ENCODE results near the gene JPT2. TPM values are rescaled to one million over a fixed set of nuclear protein-coding genes. Genes with fewer than 3 reads are reported as not detected.
"Not testable (repeated sequence)": the region's sequence is repeated elsewhere in the genome, so short reads cannot be mapped to it uniquely, and the experiment has no call there.

Gene JPT2
- total RNA-seq, 1 donor from 2014 or later, result 98.0 TPM

GRCh38 chr16:1688807-1689560 lies 10.9 kb downstream of the JPT2 start:
- intact Hi-C loops (cut with micrococcal nuclease), result no loop called here
- no peak overlapping the region for H3K27ac Mint-ChIP-seq
- no peaks in the 10 kb centered on the region for H3K4me1 Mint-ChIP-seq (ENCODE audit: low read depth)
- H3K4me3 Mint-ChIP-seq (ENCODE audit: low read depth), result no peak overlapping the region
- H3K27me3 Mint-ChIP-seq (ENCODE audit: low read depth), result no peaks in the 10 kb centered on the region
- no peaks in the 10 kb centered on the region for H3K9me3 Mint-ChIP-seq
- no peak for DNase-seq (ENCODE audit: low spot score)
- peaks cover 77% of the 10 kb centered on the region for H3K36me3 Mint-ChIP-seq (ENCODE audit: low read depth)

- no peaks in the 10 kb centered on the region for H3K9me3 Mint-ChIP-seq
- no peak overlapping the region for H3K4me3 Mint-ChIP-seq (ENCODE audit: low read depth)
- intact Hi-C loops (cut with micrococcal nuclease), result no loop called here
Observed at GRCh38 chr16:1689853-1690252, 11.8 kb downstream of the JPT2 start.

GRCh38 chr16:1690810-1691209 lies 12.7 kb downstream of the JPT2 start:
- no peak overlapping the region for H3K27ac Mint-ChIP-seq
- peaks cover 78% of the 10 kb centered on the region for H3K36me3 Mint-ChIP-seq (ENCODE audit: low read depth)
- no peak overlapping the region for H3K4me3 Mint-ChIP-seq (ENCODE audit: low read depth)
- H3K9me3 Mint-ChIP-seq, result no peaks in the 10 kb centered on the region
- H3K4me1 Mint-ChIP-seq (ENCODE audit: low read depth), result no peaks in the 10 kb centered on the region
- no peaks in the 10 kb centered on the region for H3K27me3 Mint-ChIP-seq (ENCODE audit: low read depth)
- intact Hi-C loops (cut with micrococcal nuclease), result no loop called here
- DNase-seq (ENCODE audit: low spot score), result no peak

More at GRCh38 chr16:1689853-1690252, 11.8 kb downstream of the JPT2 start:
- Mint-ChIP-seq H3K4me1 (ENCODE audit: low read depth) (no peaks in the 10 kb centered on the region), H3K27me3 (ENCODE audit: low read depth) (no peaks in the 10 kb centered on the region), H3K36me3 (ENCODE audit: low read depth) (peaks cover 77% of the 10 kb centered on the region), H3K27ac (no peak overlapping the region)
- DNase-seq (ENCODE audit: low spot score), result no peak

GRCh38 chr16:1691276-1691675 lies 13.2 kb downstream of the JPT2 start:
- no peak for DNase-seq (ENCODE audit: low spot score)
- no peaks in the 10 kb centered on the region for H3K4me1 Mint-ChIP-seq (ENCODE audit: low read depth)
- no peaks in the 10 kb centered on the region for H3K9me3 Mint-ChIP-seq
- H3K36me3 Mint-ChIP-seq (ENCODE audit: low read depth), result peaks cover 78% of the 10 kb centered on the region
- no peaks in the 10 kb centered on the region for H3K27me3 Mint-ChIP-seq (ENCODE audit: low read depth)
- H3K27ac Mint-ChIP-seq, result no peak overlapping the region
- H3K4me3 Mint-ChIP-seq (ENCODE audit: low read depth), result no peak overlapping the region
- intact Hi-C loops (cut with micrococcal nuclease), result no loop called here

GRCh38 chr16:1691956-1692355 lies 13.9 kb downstream of the JPT2 start:
- DNase-seq (ENCODE audit: low spot score), result no peak
- Mint-ChIP-seq H3K27me3 (ENCODE audit: low read depth) (no peaks in the 10 kb centered on the region), H3K36me3 (ENCODE audit: low read depth) (peaks cover 81% of the 10 kb centered on the region), H3K4me3 (ENCODE audit: low read depth) (no peak overlapping the region), H3K9me3 (no peaks in the 10 kb centered on the region), H3K4me1 (ENCODE audit: low read depth) (no peaks in the 10 kb centered on the region), H3K27ac (no peak overlapping the region)
- intact Hi-C loops (cut with micrococcal nuclease), result no loop called here

- no peak overlapping the region for H3K4me3 Mint-ChIP-seq (ENCODE audit: low read depth)
- peaks cover 2% of the 10 kb centered on the region for H3K4me1 Mint-ChIP-seq (ENCODE audit: low read depth)
- no peak for DNase-seq (ENCODE audit: low spot score)
- H3K9me3 Mint-ChIP-seq, result no peaks in the 10 kb centered on the region
- intact Hi-C loops (cut with micrococcal nuclease), result no loop called here
- H3K27ac Mint-ChIP-seq, result no peak overlapping the region
- H3K27me3 Mint-ChIP-seq (ENCODE audit: low read depth), result no peaks in the 10 kb centered on the region
- peaks cover 80% of the 10 kb centered on the region for H3K36me3 Mint-ChIP-seq (ENCODE audit: low read depth)
Observed at GRCh38 chr16:1696863-1697262, 18.8 kb downstream of the JPT2 start.

- Mint-ChIP-seq H3K4me1 (ENCODE audit: low read depth) (peaks cover 2% of the 10 kb centered on the region), H3K27ac (no peak overlapping the region), H3K27me3 (ENCODE audit: low read depth) (no peaks in the 10 kb centered on the region), H3K4me3 (ENCODE audit: low read depth) (no peak overlapping the region), H3K36me3 (ENCODE audit: low read depth) (peaks cover 80% of the 10 kb centered on the region), H3K9me3 (no peaks in the 10 kb centered on the region)
- no peak for DNase-seq (ENCODE audit: low spot score)
- intact Hi-C loops (cut with micrococcal nuclease), result no loop called here
Observed at GRCh38 chr16:1698680-1699079, 20.6 kb downstream of the JPT2 start.

GRCh38 chr16:1700246-1700645 lies 22.2 kb downstream of the JPT2 start:
- Mint-ChIP-seq H3K4me3 (ENCODE audit: low read depth) (no peak overlapping the region), H3K4me1 (ENCODE audit: low read depth) (peaks cover 4% of the 10 kb centered on the region), H3K27me3 (ENCODE audit: low read depth) (no peaks in the 10 kb centered on the region), H3K36me3 (ENCODE audit: low read depth) (peaks cover 71% of the 10 kb centered on the region), H3K27ac (no peak overlapping the region), H3K9me3 (no peaks in the 10 kb centered on the region)
- no peak for DNase-seq (ENCODE audit: low spot score)
- intact Hi-C loops (cut with micrococcal nuclease), result loop anchor here (10.0 kb wide), 1 partner anchor 165 kb away; the partner anchor contains the start of gene TMEM204

- DNase-seq (ENCODE audit: low spot score), result no peak
- Mint-ChIP-seq H3K4me3 (ENCODE audit: low read depth) (no peak overlapping the region), H3K27ac (no peak overlapping the region), H3K27me3 (ENCODE audit: low read depth) (no peaks in the 10 kb centered on the region), H3K4me1 (ENCODE audit: low read depth) (peaks cover 8% of the 10 kb centered on the region), H3K36me3 (ENCODE audit: low read depth) (peaks cover 63% of the 10 kb centered on the region), H3K9me3 (no peaks in the 10 kb centered on the region)
- intact Hi-C loops (cut with micrococcal nuclease), result loop anchor here (10.0 kb wide), 1 partner anchor 167 kb away; the partner anchor contains the start of gene TMEM204
Observed at GRCh38 chr16:1701216-1701878, 23.3 kb downstream of the JPT2 start.

GRCh38 chr16:1705324-1705687 lies 27.2 kb downstream of the JPT2 start:
- peaks cover 17% of the 10 kb centered on the region for H3K4me1 Mint-ChIP-seq (ENCODE audit: low read depth)
- H3K9me3 Mint-ChIP-seq; DNase-seq (ENCODE audit: low spot score); H3K27me3 Mint-ChIP-seq (ENCODE audit: low read depth): not testable (repeated sequence)
- peak overlapping the region; percentile 96 for H3K4me3 Mint-ChIP-seq (ENCODE audit: low read depth)
- H3K36me3 Mint-ChIP-seq (ENCODE audit: low read depth), result peaks cover 39% of the 10 kb centered on the region
- intact Hi-C loops (cut with micrococcal nuclease), result loop anchor here (5.0 to 10.0 kb wide), 3 partner anchors 77 to 171 kb away; partner anchors contain the start of genes CRAMP1, IFT140, NUBP2 and SPSB3
- H3K27ac Mint-ChIP-seq, result peak overlapping the region; percentile 98

- Mint-ChIP-seq H3K27ac (peak within 1 kb of the TSS; percentile 98), H3K9me3 (no peaks in the 10 kb centered on the region), H3K36me3 (ENCODE audit: low read depth) (peaks cover 36% of the 10 kb centered on the region), H3K27me3 (ENCODE audit: low read depth) (no peaks in the 10 kb centered on the region), H3K4me1 (ENCODE audit: low read depth) (peaks cover 17% of the 10 kb centered on the region), H3K4me3 (ENCODE audit: low read depth) (peak within 1 kb of the TSS; percentile 96)
- intact Hi-C loops (cut with micrococcal nuclease), result loop anchor here (1.0 to 10.0 kb wide), 4 partner anchors 28 to 171 kb away; partner anchors contain the start of genes CRAMP1, IFT140, JPT2 and NUBP2
- peak; percentile 94 for DNase-seq (ENCODE audit: low spot score)
Observed at GRCh38 chr16:1705688-1706385, 27.8 kb downstream of the JPT2 start, which contains the start of gene MAPK8IP3. Gene MAPK8IP3 (plus strand): TSS chr16:1706195. CDS start chr16:1706340, 145 bp downstream.

- Mint-ChIP-seq H3K27ac (peak overlapping the region; percentile 78), H3K4me3 (ENCODE audit: low read depth) (peak overlapping the region; percentile 96), H3K9me3 (no peaks in the 10 kb centered on the region), H3K36me3 (ENCODE audit: low read depth) (peaks cover 29% of the 10 kb centered on the region), H3K27me3 (ENCODE audit: low read depth) (no peaks in the 10 kb centered on the region), H3K4me1 (ENCODE audit: low read depth) (peaks cover 17% of the 10 kb centered on the region)
- DNase-seq (ENCODE audit: low spot score), result peak; percentile 25
- intact Hi-C loops (cut with micrococcal nuclease), result loop anchor here (1.0 to 10.0 kb wide), 4 partner anchors 28 to 172 kb away; partner anchors contain the start of genes CRAMP1, IFT140, JPT2 and NUBP2
Observed at GRCh38 chr16:1706386-1707192, 28.5 kb downstream of the JPT2 start.

Data from activated T-helper 2 cell treated with anti-CD3 and anti-CD28 coated beads, Interferon-gamma antibody, Interleukin-2, Interleukin-4, amounts not matched to agents 10 μg/mL and 5 μg/mL and 100 μg/mL, durations not matched to agents 14 hours and 24 hours and 36 hours (primary cell).